ENCODE data around the gene FGGY. TPM values are rescaled to one million over a fixed set of nuclear protein-coding genes. Genes with fewer than 3 reads are reported as not detected.
"Not testable (repeated sequence)": the region's sequence is repeated elsewhere in the genome, so short reads cannot be mapped to it uniquely, and the experiment has no call there.

FGGY gene
- total RNA-seq, 1 experiment from 2014 or later: 14.2 TPM

GRCh38 chr1:59730759-59731478, 434.0 kb downstream of the FGGY start:
- DNase-seq (ENCODE audit: low spot score): peak; percentile 75

DNA sequence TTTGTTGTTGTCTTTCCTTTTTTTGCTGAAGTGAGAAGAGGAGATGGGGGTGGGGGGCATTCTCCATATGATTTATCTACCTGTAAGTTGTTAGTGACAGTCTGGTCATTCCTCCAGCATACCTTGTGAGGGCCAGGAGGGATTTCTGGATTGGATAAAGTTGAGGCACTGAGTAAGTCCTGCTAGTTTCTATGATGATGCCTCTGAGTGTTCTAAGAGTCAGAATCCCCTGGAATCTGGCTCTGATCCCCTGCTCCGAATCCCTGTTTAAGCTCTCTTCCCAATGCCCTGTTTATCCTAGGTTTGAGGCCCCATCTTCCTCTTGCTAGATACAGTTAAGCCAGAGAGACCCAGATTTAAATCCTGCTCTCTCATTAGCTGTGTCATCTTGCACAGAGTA, 434.7 kb downstream of the FGGY start:
- DNase-seq (ENCODE audit: low spot score): no peak

- DNase-seq (ENCODE audit: low spot score): no peak
These were observed 435.5 kb downstream of the FGGY start for GRCh38 chr1:59732214-59732955.

- no peak for DNase-seq (ENCODE audit: low spot score)
These were observed 436.7 kb downstream of the FGGY start for GRCh38 chr1:59733443-59734141.

DNA sequence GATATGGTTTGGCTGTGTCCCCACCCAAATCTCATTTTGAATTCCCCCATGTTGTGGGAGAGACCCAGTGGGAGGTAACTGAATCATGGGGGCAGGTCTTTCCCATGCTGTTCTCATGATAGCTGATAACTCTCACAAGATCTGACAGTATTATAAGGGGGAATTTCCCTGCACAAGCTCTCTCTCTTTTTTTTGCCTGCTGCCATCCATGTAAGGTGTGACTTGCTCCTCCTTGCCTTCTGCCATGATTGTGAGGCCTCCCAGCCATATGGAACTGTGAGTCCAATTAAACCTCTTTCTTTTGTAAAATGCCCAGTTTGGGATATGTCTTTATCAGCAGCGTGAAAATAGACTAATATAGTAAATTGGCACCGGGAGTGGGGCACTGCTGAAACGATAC, 439.0 kb downstream of the FGGY start:
- DNase-seq (ENCODE audit: low spot score): not testable (repeated sequence)

DNA sequence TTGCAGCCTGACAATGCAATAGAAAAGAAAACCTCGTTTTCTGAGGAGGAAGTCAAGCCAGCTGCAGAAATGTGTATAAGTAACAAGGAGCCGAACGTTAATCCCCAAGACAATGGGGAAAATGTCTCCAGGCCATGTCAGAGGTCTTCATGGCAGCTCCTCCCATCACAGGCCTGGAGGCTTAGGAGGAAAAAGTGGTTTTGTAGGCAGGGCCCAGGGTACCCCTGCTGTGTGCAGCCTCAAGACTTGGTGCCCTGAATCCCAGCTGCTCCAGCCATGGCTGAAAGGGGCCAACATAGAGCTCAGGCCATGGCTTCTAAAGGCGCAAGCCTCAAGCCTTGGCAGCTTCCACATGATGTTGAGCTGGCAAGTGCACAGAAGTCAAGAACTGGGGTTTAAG, 439.9 kb downstream of the FGGY start:
- DNase-seq (ENCODE audit: low spot score): no peak

DNA sequence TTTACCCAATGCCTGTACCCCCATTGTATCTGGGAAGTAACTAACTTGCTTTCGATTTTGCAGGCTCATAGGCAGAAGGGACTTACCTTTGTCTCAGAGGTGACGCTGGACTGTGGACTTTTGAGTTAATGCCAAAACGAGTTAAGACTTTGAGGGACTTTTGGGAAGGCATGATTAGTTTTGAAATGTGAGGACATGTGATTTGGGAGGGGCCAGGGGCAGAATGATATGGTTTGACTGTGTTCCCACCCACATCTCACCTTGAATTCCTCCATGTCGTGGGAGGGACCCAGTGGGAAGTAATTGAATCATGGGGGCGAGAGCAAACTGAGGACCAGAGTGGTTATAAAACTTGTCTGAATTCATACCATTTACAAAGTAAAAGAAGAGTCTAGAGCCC, 440.7 kb downstream of the FGGY start:
- no peak for DNase-seq (ENCODE audit: low spot score)

GRCh38 chr1:59738152-59738551, 441.3 kb downstream of the FGGY start:
- peak; percentile 34 for DNase-seq (ENCODE audit: low spot score)

GRCh38 chr1:59738591-59739015, 441.7 kb downstream of the FGGY start:
- DNase-seq (ENCODE audit: low spot score): peak; percentile 59

DNA sequence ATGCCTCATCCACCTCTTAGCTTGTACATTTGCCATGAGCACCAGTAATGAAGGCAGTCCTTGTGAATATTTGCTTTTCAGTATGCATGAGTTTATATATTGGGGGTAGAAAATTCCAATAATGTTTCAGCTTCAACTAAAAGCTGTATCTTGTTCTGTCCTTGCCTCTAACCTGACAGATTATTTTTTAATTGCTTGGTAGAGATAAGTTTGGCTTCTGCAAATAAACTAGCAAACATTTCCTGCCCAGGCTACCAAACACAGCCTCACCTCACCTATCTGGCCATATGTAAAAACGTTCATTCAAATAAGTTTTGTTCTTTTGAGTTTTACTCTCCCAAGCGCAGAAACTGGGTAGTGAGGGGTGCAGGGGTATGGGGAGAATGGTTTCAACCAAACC, 442.2 kb downstream of the FGGY start:
- DNase-seq (ENCODE audit: low spot score): no peak

GRCh38 chr1:59742526-59742925, 445.6 kb downstream of the FGGY start:
- no peak for DNase-seq (ENCODE audit: low spot score)

- no peak for DNase-seq (ENCODE audit: low spot score)
These were observed 446.6 kb downstream of the FGGY start for GRCh38 chr1:59743324-59744091.

- DNase-seq (ENCODE audit: low spot score): no peak
These were observed 450.6 kb downstream of the FGGY start for GRCh38 chr1:59747420-59748024.

DNA sequence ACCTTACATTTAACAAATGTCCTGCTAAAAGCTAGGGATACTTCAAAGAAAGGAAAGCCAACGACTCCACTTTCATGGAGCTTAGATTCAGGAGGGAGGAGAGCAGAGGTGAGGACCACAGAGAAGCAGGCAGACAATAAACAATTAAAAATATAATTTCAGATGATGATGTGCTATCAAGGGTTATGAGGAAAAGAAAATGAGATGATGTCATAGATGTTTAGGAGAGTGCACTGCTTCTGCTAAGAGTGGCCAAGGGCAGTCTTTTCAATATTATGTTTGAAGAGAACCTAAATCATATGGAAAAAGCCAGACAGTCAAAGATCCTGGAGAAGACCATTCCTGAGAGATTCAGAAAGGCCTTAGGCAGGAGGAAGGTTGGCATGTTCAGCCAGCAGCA, 451.2 kb downstream of the FGGY start:
- no peak for DNase-seq (ENCODE audit: low spot score)

GRCh38 chr1:59750328-59751003, 453.6 kb downstream of the FGGY start:
- no peak for DNase-seq (ENCODE audit: low spot score)

DNA sequence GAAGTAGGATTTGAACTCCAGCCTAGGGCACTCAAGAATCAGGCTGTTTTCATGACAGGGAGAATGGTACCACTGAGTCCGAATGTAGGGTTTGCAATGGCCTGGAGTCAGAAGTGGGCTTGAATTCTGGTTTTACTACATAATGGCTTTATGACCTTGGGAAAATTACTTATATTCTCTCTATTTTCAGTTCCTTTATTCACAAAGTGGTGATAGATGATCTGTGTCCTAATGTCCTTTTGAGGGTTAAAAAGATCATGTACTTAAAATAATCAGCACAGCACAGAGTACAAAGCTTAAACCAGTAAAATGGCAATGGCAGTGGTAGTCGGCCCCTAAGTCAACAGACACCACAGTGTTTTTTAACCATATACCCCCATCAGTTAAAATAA, 454.1 kb downstream of the FGGY start:
- DNase-seq (ENCODE audit: low spot score): no peak

DNA sequence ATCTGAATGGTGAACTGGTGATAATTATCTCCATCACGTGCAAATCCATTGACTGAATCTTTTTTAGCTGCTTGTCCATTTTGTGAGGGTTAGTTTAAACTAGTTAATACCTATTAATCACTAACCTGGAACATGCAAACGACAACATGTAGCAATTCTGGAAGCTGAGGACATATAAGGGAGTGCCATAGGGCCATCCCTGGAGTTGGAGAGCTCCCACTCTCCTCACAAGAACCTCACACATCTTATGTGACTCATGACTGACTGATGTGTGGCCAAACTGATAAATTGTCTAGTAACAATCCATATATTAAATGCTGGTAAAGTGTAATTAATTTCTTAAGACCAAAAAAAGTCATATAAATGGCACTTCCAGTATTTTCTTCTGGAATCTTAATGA, 454.9 kb downstream of the FGGY start:
- DNase-seq (ENCODE audit: low spot score): no peak

DNA sequence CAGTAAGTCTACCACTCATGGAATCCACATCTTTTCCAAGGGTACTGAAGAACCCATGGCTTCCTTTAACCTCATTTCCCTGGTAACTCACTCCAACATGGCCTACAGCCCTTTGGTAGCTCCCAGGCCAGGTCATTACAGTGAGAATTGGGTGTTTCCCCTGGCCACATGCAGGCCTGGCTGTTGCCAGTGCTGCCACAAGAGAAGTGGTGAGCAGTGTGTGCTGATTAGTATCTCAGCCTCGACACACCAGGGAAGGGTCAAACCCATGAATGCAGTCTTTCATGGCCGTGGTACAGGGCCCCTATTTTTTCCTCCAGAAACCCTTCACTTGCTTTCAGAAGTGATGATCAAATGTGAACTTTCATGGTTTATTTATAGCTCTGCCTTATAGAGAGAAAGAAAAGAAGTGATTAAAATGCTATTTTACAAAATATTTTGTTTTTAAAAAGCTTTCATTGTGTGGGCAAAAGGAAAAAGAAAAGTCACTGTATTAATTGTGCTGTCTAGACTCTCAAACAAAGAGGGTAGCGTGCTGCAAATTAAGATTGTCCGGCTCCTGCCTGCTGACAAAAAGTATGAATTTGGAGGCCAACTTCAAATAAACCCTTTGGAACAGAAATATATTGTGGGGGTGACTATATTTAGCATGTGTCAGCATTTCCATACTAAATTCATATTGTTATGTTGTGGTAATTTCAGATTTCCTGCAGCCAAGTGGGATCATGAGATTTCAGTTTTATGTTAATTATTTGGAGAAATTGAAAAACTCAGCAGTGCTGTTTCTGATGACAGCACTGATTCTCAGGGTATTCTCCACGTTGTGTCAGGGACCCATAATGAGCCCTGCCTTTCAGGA, 455.9 kb downstream of the FGGY start:
- no peak for DNase-seq (ENCODE audit: low spot score)

DNA sequence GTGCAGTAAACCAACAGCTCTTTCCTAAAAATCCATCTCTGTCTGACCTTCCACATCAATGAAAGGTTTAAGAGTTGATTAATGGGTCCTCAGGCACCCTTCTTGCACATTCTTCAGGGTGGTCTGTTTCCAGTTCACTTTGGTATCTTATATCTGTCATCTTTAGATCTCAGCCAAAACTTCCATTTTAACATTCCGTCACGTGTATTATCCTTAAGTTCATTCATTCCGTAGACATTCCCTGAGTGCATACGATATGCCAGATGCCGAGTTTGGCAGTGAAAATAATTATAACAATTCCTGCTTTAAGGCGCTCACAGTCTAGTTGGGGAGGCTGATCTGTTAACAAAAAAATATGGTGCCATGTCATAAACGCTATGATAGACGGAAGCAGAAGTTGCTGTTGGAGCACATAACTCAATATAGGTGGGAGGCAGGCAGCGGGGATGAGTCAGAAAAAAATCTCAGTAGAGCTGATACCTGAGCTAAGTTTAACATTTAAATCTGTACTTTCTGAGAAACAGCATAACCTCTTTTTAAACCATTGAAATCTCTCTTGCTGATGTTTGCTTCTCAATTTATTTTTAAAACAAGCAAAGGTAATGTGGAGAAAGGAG, 458.3 kb downstream of the FGGY start:
- DNase-seq (ENCODE audit: low spot score): no peak
